ENCODE data around the gene DPP6. TPM values are rescaled to one million over a fixed set of nuclear protein-coding genes. Genes with fewer than 3 reads are reported as not detected.

DPP6 gene
- total and polyA plus RNA-seq, 7 donors = 0.18 to 1.8 (median 0.57) TPM

- H3K4me3 ChIP-seq = no peak overlapping the region
- TF ChIP-seq, protein P1, sequence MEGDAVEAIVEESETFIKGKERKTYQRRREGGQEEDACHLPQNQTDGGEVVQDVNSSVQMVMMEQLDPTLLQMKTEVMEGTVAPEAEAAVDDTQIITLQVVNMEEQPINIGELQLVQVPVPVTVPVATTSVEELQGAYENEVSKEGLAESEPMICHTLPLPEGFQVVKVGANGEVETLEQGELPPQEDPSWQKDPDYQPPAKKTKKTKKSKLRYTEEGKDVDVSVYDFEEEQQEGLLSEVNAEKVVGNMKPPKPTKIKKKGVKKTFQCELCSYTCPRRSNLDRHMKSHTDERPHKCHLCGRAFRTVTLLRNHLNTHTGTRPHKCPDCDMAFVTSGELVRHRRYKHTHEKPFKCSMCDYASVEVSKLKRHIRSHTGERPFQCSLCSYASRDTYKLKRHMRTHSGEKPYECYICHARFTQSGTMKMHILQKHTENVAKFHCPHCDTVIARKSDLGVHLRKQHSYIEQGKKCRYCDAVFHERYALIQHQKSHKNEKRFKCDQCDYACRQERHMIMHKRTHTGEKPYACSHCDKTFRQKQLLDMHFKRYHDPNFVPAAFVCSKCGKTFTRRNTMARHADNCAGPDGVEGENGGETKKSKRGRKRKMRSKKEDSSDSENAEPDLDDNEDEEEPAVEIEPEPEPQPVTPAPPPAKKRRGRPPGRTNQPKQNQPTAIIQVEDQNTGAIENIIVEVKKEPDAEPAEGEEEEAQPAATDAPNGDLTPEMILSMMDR (IDR thresholded peaks at IDR 0.05) = no peak
- intact Hi-C loops (cut with DNase I) = no loop called here
- ATAC-seq = no peak
- no peaks in the 10 kb centered on the region for H3K36me3 ChIP-seq (ENCODE audit: insufficient read depth in 1 of 2, low read depth in 1 of 2)
- DNase-seq = no peak
- H3K9me3 ChIP-seq = no peaks in the 10 kb centered on the region
- no peaks in the 10 kb centered on the region for H3K27me3 ChIP-seq (ENCODE audit: insufficient read depth in 3 of 3, low read length in 2 of 3)
- 87 to 90% (median 88%) methylated on average over 12 of the region's 12 CpGs for WGBS, 3 donors
- H3K27ac ChIP-seq = no peak overlapping the region
- no peaks in the 10 kb centered on the region for H3K4me1 ChIP-seq
Observed at GRCh38 chr7:154336295-154336694, 284.1 kb downstream of the DPP6 start.

DNA sequence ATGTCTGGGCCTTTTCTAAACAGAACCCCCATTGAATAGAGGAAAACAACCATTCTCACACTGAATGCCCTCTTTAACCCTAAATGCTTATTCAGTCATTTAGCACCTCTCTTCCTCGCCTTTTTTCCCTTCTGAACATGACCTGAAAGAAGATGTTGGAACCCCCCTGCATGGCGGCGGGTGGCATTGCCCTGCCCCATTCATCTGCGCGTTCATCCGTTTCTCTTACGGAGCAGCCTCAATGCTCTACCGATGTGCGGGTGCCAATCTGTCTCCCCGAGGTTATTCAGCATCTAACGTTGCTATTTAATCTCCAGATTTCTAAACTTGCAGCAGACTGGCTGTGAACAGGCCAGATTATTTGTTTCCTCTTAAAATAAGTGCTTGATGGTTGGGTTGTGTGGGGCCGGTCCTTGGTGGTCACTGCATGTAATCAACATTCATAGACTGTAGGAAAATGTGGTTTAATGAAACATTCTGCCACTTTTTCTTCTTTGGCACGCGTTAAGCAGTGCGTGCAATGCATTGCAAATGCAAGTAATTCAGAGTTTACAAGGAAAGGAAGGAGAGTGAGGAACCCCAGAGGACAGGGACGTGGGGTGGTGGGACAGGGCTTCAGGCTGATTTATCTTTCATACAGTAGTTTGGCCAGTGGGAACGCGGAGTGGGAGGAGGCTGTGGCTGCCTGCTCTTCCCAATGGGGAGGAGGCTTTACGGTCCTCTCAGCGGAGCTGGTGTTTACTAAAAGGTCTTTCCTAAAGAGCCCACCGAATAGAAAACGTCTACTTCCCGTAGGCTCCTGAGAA, 286.7 kb downstream of the DPP6 start:
- intact Hi-C loops (cut with DNase I) = no loop called here
- Histone ChIP-seq H3K4me1 (no peaks in the 10 kb centered on the region), H3K9me3 (no peaks in the 10 kb centered on the region), H3K36me3 (ENCODE audit: insufficient read depth in 1 of 2, low read depth in 1 of 2) (no peaks in the 10 kb centered on the region), H3K27ac (no peak overlapping the region), H3K27me3 (ENCODE audit: insufficient read depth in 3 of 3, low read length in 2 of 3) (no peaks in the 10 kb centered on the region), H3K4me3 (no peak overlapping the region)
- WGBS, 3 donors = 58 to 67% (median 60%) methylated on average over 23 of the region's 23 CpGs
- no peak for DNase-seq
- TF ChIP-seq, protein P1 (IDR thresholded peaks at IDR 0.05) = no peak
- no peak for ATAC-seq

- WGBS, 3 donors = 67 to 79% (median 72%) methylated on average over 14 of the region's 14 CpGs
- Histone ChIP-seq H3K27me3 (ENCODE audit: insufficient read depth in 3 of 3, low read length in 2 of 3) (no peaks in the 10 kb centered on the region), H3K4me3 (no peak overlapping the region), H3K27ac (no peak overlapping the region), H3K36me3 (ENCODE audit: insufficient read depth in 1 of 2, low read depth in 1 of 2) (no peaks in the 10 kb centered on the region), H3K4me1 (no peaks in the 10 kb centered on the region), H3K9me3 (no peaks in the 10 kb centered on the region)
- DNase-seq (no peak), ATAC-seq (no peak)
- TF ChIP-seq, protein P1 (IDR thresholded peaks at IDR 0.05) = no peak
- intact Hi-C loops (cut with DNase I) = no loop called here
Observed at GRCh38 chr7:154342971-154343633, 290.9 kb downstream of the DPP6 start.

GRCh38 chr7:154343778-154344412, 291.7 kb downstream of the DPP6 start:
- intact Hi-C loops (cut with DNase I) = no loop called here

More at GRCh38 chr7:154343778-154344412, 291.7 kb downstream of the DPP6 start:
- ATAC-seq = no peak
- Histone ChIP-seq H3K9me3 (no peaks in the 10 kb centered on the region), H3K36me3 (ENCODE audit: insufficient read depth in 1 of 2, low read depth in 1 of 2) (no peaks in the 10 kb centered on the region), H3K4me1 (no peaks in the 10 kb centered on the region), H3K27me3 (ENCODE audit: insufficient read depth in 3 of 3, low read length in 2 of 3) (no peaks in the 10 kb centered on the region), H3K4me3 (no peak overlapping the region), H3K27ac (no peak overlapping the region)
- no peak for DNase-seq
- WGBS, 3 donors = 81 to 89% (median 84%) methylated on average over 14 of the region's 14 CpGs
- TF ChIP-seq, protein P1 (IDR thresholded peaks at IDR 0.05) = no peak
